Measurements from ENCODE around the gene TIGAR.

Gene TIGAR

DNA sequence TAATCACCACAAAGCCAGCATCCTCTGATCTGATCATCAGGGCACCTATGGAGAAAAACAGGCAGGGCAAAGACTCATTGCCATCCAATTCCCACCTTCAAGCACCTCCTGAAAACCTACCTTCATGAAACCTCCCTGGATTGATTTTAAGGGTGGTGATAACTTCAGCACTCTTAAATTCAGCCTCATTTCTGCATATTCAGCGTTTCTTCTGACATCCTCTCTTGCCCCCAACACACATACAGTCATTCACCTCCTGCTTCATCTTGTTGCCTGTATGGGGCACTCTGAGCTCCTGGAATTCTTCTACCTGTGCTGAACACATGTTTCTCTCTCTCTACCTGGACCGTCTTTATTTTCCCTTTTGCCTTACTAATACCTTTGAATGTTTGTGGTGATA, 51.6 kb downstream of the TIGAR start:
- no peaks in the 10 kb centered on the region for H3K4me1 ChIP-seq (ENCODE audit: insufficient read depth, low read length)
- no peaks in the 10 kb centered on the region for H3K9me3 ChIP-seq (ENCODE audit: insufficient read depth, low read length, severe bottlenecking)
- no peak overlapping the region for H3K9ac ChIP-seq (ENCODE audit: low read depth, low read length)
- no peak for ATAC-seq (ENCODE audit: insufficient read depth, low read depth)
- DNase-seq, result no peak
- no peak overlapping the region for H3K27ac ChIP-seq (ENCODE audit: low read length)
- no peak overlapping the region for H2AFZ ChIP-seq (ENCODE audit: low read depth, low read length)
- no peaks in the 10 kb centered on the region for H3K36me3 ChIP-seq (ENCODE audit: insufficient read depth, low read length)
- no peak for TF ChIP-seq CTCF (IDR thresholded peaks at IDR 0.05; ENCODE audit: borderline replicate concordance, extremely low read depth, low read length, poor library complexity, severe bottlenecking)
- no peak for TF ChIP-seq EZH2 (IDR thresholded peaks at IDR 0.05; ENCODE audit: borderline replicate concordance, low read depth, low read length, severe bottlenecking)
- H4K20me1 ChIP-seq (ENCODE audit: insufficient read depth, low read length), result no peaks in the 10 kb centered on the region
- H3K4me3 ChIP-seq (ENCODE audit: low read depth in 1 of 2, low read length in 2 of 2), result no peak overlapping the region
- no peak overlapping the region for H3K4me2 ChIP-seq (ENCODE audit: insufficient read depth, low read length)
- no peaks in the 10 kb centered on the region for H3K27me3 ChIP-seq (ENCODE audit: insufficient read depth, low read length, poor library complexity)
- no peaks in the 10 kb centered on the region for H3K79me2 ChIP-seq (ENCODE audit: insufficient read depth, low read length)

DNA sequence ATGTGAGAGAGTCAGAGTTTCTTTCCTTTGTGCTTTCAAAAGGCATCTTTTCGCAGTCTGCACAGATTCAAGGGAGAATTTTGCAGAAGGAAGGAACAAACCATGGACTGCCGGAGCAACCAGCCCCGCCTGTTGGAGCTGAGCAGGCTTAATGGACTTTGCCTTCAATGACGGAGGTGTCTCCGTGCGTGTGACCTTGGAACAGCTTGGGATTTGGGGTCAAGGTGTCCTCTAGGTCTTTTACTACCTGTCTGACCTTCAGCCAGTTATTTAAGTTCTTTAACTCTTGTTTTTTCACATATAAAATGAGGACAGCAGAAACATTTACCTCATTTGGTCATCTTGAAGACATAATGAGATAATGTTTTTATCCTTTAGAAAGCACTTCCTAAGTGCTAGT, 54.4 kb downstream of the TIGAR start:
- H3K4me1 ChIP-seq (ENCODE audit: insufficient read depth, low read length), result no peaks in the 10 kb centered on the region
- H3K79me2 ChIP-seq (ENCODE audit: insufficient read depth, low read length), result no peaks in the 10 kb centered on the region
- ATAC-seq (ENCODE audit: insufficient read depth, low read depth), result no peak
- no peak overlapping the region for H3K4me2 ChIP-seq (ENCODE audit: insufficient read depth, low read length)
- H3K27me3 ChIP-seq (ENCODE audit: insufficient read depth, low read length, poor library complexity), result peaks cover 13% of the 10 kb centered on the region
- no peak for DNase-seq
- no peak overlapping the region for H3K9ac ChIP-seq (ENCODE audit: low read depth, low read length)
- H2AFZ ChIP-seq (ENCODE audit: low read depth, low read length), result no peak overlapping the region
- TF ChIP-seq EZH2 (IDR thresholded peaks at IDR 0.05; ENCODE audit: borderline replicate concordance, low read depth, low read length, severe bottlenecking) (no peak), CTCF (IDR thresholded peaks at IDR 0.05; ENCODE audit: borderline replicate concordance, extremely low read depth, low read length, poor library complexity, severe bottlenecking) (no peak)
- no peaks in the 10 kb centered on the region for H3K36me3 ChIP-seq (ENCODE audit: insufficient read depth, low read length)
- no peaks in the 10 kb centered on the region for H3K9me3 ChIP-seq (ENCODE audit: insufficient read depth, low read length, severe bottlenecking)
- H3K4me3 ChIP-seq (ENCODE audit: low read depth in 1 of 2, low read length in 2 of 2), result no peak overlapping the region
- H4K20me1 ChIP-seq (ENCODE audit: insufficient read depth, low read length), result no peaks in the 10 kb centered on the region
- no peak overlapping the region for H3K27ac ChIP-seq (ENCODE audit: low read length)

DNA sequence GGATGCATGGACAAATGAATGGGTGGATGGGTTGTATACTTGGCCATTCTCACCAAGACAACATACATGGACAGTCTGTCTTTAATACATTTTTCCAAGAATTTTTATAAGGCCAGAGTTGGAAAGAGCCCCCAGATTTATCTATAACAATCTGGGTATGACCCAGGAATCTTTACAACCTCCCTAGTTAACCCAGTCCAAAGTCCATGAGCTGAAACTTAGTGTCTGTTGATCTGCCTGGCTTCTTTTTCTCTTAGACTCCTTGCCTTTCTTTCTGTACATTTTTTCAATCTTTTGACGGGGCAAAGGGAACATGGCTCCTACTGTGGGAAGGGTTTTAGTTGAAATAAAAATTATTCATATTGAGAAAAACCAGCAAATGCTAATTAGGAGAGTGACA, 57.8 kb downstream of the TIGAR start:
- H3K79me2 ChIP-seq (ENCODE audit: insufficient read depth, low read length), result no peaks in the 10 kb centered on the region
- H4K20me1 ChIP-seq (ENCODE audit: insufficient read depth, low read length), result no peaks in the 10 kb centered on the region
- no peak overlapping the region for H3K4me3 ChIP-seq (ENCODE audit: low read depth in 1 of 2, low read length in 2 of 2)
- TF ChIP-seq EZH2 (IDR thresholded peaks at IDR 0.05; ENCODE audit: borderline replicate concordance, low read depth, low read length, severe bottlenecking) (no peak), CTCF (IDR thresholded peaks at IDR 0.05; ENCODE audit: borderline replicate concordance, extremely low read depth, low read length, poor library complexity, severe bottlenecking) (no peak)
- no peaks in the 10 kb centered on the region for H3K36me3 ChIP-seq (ENCODE audit: insufficient read depth, low read length)
- no peaks in the 10 kb centered on the region for H3K9me3 ChIP-seq (ENCODE audit: insufficient read depth, low read length, severe bottlenecking)
- no peak overlapping the region for H3K27ac ChIP-seq (ENCODE audit: low read length)
- ATAC-seq (ENCODE audit: insufficient read depth, low read depth), result no peak
- H3K27me3 ChIP-seq (ENCODE audit: insufficient read depth, low read length, poor library complexity), result peaks cover 26% of the 10 kb centered on the region
- no peak overlapping the region for H2AFZ ChIP-seq (ENCODE audit: low read depth, low read length)
- H3K9ac ChIP-seq (ENCODE audit: low read depth, low read length), result no peak overlapping the region
- no peak for DNase-seq
- no peak overlapping the region for H3K4me2 ChIP-seq (ENCODE audit: insufficient read depth, low read length)
- no peaks in the 10 kb centered on the region for H3K4me1 ChIP-seq (ENCODE audit: insufficient read depth, low read length)

DNA sequence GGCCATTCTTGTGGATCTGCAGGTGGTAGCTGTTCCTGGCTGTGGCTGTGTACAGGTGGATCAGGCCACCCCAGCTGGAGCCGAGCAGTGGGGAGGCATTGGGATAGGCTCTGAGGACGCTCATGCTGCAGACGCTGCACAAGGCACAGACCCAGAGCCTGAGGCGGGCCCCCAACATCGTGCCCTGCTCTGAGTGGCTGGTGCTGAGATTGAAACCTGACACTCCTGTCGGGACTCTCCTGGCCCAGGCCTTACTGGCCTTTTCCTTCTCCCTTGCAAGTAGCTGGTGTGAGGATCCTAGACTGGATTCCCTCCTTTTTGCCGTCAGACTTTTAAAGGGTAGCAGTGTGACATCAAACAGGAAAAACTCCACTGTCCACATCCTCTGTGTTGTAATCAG, 58.4 kb downstream of the TIGAR start, which contains the start of gene FGF23:
Gene FGF23, minus strand, starts transcription at position 308 of the 400 bp plus-strand sequence. Its CDS starts 130 bp downstream, at position 178.
- H3K9me3 ChIP-seq (ENCODE audit: insufficient read depth, low read length, severe bottlenecking), result no peaks in the 10 kb centered on the region
- no peak for DNase-seq
- TF ChIP-seq CTCF (IDR thresholded peaks at IDR 0.05; ENCODE audit: borderline replicate concordance, extremely low read depth, low read length, poor library complexity, severe bottlenecking) (no peak), EZH2 (IDR thresholded peaks at IDR 0.05; ENCODE audit: borderline replicate concordance, low read depth, low read length, severe bottlenecking) (no peak)
- ATAC-seq (ENCODE audit: insufficient read depth, low read depth), result no peak
- H3K4me3 ChIP-seq (ENCODE audit: low read depth in 1 of 2, low read length in 2 of 2), result no peak within 1 kb of the TSS
- H3K27ac ChIP-seq (ENCODE audit: low read length), result no peak within 1 kb of the TSS
- H2AFZ ChIP-seq (ENCODE audit: low read depth, low read length), result no peak within 1 kb of the TSS
- H3K36me3 ChIP-seq (ENCODE audit: insufficient read depth, low read length), result no peaks in the 10 kb centered on the region
- H3K9ac ChIP-seq (ENCODE audit: low read depth, low read length), result no peak within 1 kb of the TSS
- H3K27me3 ChIP-seq (ENCODE audit: insufficient read depth, low read length, poor library complexity), result peaks cover 26% of the 10 kb centered on the region
- H4K20me1 ChIP-seq (ENCODE audit: insufficient read depth, low read length), result no peaks in the 10 kb centered on the region
- H3K4me1 ChIP-seq (ENCODE audit: insufficient read depth, low read length), result no peaks in the 10 kb centered on the region
- no peaks in the 10 kb centered on the region for H3K79me2 ChIP-seq (ENCODE audit: insufficient read depth, low read length)
- no peak within 1 kb of the TSS for H3K4me2 ChIP-seq (ENCODE audit: insufficient read depth, low read length)
